GM19463 (cell line): ENCODE results near the gene PPP1R9A.

Source experiments
- ATAC-seq: cut with Tn5 transposase; IDR thresholded peaks from one replicate; pipeline ENCODE4 v1.9.1; 2021; ENCODE audit warnings: mild to moderate bottlenecking, moderate library complexity; ENCODE audit not compliant: unreplicated experiment

PPP1R9A gene

GRCh38 chr7:94907026-94907810, at the start of gene PPP1R9A:
Gene PPP1R9A (plus strand): TSS chr7:94907594. CDS start chr7:94910114, 2,520 bp downstream.
- ATAC-seq: peak; percentile 32

- ATAC-seq: no peak
Observed at GRCh38 chr7:94871132-94871531, 36.3 kb upstream of the PPP1R9A start.

GRCh38 chr7:94873239-94873638, 34.2 kb upstream of the PPP1R9A start:
- no peak for ATAC-seq

- ATAC-seq: no peak
Observed at GRCh38 chr7:94874036-94874785, 33.2 kb upstream of the PPP1R9A start.

GRCh38 chr7:94875201-94875600, 32.2 kb upstream of the PPP1R9A start:
- ATAC-seq: no peak

DNA sequence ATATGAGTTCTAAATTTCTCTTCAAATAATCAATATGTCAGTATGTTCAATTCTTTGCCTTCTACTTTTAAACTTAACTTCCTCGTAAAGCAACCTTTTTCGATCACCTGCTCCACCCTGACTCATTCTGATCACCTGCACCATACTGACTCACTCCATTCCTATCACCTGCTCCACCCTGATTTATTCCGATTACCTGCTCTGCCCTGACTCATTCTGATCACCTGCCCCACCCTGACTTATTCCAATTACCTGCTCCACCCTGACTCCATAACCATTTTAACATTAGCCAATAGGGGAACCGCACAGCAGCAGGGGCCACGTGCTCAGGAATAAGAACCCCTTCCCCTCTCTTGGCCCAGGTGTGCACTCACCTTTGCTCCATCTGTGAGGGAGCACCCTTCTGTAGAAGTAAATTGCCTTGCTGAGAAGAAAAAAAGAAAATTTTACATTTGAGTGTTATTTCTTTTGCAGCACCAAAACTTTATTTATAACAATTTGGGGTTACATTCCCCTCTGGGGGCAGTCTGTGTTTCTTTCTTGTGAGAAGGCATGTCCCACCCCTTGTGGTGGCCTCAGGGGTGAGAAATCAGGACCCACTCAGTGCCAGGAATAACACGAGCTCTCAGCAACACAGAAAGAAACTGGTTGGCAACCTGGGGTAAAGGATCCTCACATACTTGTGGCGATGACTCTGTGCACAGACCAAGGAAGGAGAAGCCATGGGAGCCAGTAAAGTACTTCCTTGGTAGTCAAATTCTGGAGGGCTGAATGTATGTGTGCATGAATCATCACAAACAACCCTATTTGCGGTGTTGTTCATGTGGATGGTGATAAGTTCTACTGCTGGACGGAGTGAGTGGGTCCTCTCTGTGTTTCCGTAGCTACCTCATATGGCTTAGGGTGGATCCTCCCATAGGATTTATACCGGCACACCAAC, 29.4 kb upstream of the PPP1R9A start:
- no peak for ATAC-seq

GRCh38 chr7:94882891-94883290, 24.5 kb upstream of the PPP1R9A start:
- no peak for ATAC-seq

- no peak for ATAC-seq
Observed at GRCh38 chr7:94883616-94884015, 23.8 kb upstream of the PPP1R9A start.

- ATAC-seq: no peak
Observed at GRCh38 chr7:94888551-94888950, 18.8 kb upstream of the PPP1R9A start.

DNA sequence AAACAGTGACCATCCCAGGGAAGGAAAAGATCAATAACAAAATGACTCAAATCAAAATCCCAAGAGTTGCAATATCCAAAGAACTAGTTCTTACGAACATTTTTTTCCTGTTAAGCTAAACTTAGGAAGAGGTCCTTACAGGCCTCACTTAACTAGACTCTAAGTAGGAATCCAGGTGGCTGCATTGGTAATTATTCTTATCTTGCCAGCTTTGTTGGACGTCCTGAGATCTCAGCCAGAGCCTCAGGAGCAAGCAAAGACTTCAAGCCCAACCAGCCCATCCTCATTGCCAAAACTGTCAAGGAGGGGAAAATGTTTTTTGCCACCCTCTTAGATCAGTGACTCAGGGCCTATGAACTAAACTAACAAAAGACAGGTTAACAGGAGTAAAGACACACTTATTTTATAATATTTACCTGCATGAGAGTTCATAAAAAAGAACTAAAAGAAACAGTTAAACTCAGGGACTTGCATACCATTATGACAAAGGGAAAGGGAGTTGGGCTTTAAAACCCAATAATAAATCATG, 18.3 kb upstream of the PPP1R9A start:
- ATAC-seq: no peak

DNA sequence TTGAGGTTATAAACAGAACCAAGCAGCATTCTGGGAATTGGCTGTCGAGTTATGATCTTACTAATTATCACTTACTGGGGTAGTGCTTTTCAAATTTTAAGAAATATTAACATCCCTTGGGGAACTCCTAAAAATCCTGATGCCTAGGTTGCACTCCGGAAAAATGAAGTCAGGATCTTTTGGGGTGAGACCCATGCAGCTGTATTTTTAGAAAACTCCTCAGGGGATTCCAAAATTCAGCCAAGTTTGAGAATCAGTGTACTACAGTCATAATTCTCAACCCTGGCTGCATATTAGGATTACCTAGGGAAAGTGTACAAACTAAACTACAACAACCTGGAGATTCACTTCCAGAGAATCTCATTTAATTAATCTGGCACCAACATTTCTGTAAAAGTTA, 17.2 kb upstream of the PPP1R9A start:
- no peak for ATAC-seq

- no peak for ATAC-seq
Observed at GRCh38 chr7:94893661-94894060, 13.7 kb upstream of the PPP1R9A start.

DNA sequence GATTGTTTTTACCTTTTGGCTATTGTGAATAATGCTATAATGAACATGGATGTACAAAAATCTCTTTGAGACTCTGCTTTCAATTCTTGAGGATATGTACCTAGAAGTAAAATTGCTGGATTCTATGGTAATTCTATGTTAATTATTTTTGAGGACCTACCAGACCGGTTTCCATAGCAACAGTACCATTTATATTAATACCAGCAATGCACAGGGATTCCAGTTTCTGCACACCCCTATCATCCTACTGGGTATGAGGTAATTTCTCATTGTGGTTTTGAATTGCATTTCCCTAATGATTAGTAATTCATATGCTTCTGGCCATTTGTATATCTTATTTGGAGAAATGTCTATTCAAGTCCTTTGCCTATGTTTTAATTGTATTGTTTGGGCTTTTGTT, 9.9 kb upstream of the PPP1R9A start:
- ATAC-seq: no peak

- ATAC-seq: no peak
Observed at GRCh38 chr7:94898340-94898739, 9.1 kb upstream of the PPP1R9A start.

GRCh38 chr7:94901981-94902380, 5.4 kb upstream of the PPP1R9A start:
- no peak for ATAC-seq

- no peak for ATAC-seq
Observed at GRCh38 chr7:94903971-94904370, 3.4 kb upstream of the PPP1R9A start.

- no peak for ATAC-seq
Observed at GRCh38 chr7:94904982-94905381, 2.4 kb upstream of the PPP1R9A start.

DNA sequence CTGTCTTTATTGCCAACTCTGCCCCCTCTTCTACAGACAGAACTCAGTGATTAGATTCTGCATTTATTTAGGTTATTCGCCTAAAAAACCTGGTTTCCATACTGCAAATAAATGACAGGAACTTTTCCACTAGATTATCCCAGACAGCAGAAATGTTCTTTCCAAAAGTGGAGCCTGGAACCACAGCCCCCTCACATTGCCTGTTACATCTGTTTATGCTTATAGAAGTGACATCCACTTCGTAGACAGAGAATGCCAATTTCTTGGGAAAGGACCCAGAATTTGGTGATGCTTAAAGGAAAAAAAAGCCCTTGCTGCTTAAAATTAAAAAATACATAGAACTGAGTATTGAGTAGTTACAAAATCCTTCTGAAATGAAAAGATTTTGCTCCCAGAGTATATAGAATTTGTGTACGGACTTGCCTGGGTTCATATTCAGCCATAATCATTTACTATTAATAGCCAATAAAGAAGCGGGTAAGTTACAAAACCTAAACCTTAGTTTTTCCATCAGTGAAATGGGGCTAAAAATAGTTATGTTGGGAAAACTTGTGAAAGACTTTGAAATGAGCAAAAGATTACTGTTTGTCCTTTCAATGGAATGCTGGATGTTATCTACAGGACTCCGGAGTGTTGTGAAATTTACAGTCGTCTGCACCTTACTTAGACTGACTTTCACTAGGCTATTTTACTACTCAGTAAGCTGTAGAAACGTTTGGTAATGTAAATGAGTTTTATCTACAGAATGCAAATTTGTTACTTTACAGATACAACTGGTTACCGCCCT, 1.1 kb upstream of the PPP1R9A start:
- no peak for ATAC-seq

- ATAC-seq: peak; percentile 56
Observed at GRCh38 chr7:94907811-94908322, 473 bp downstream of the PPP1R9A start.
